A673 (cell line): ENCODE measurements around the gene GNAZ.

ENCODE experiments used
- EZH2 ChIP-seq: fragments of 200-600 bp; sonication (generic); IDR thresholded peaks from 2 replicates; pipeline ENCODE4 v1.6.1; 2017; ENCODE audit warnings: borderline replicate concordance, low read depth, mild to moderate bottlenecking, mixed read lengths, antibody characterized with exemption, low read length; ENCODE audit not compliant: poor library complexity, severe bottlenecking
- TF ChIP-seq, protein P1 (sequence below): fragments of 300-800, 200-600 bp; sonication (generic); conservative IDR thresholded peaks from 2 replicates; pipeline ENCODE4 v1.5.1; 2017; ENCODE audit warnings: low read depth, mild to moderate bottlenecking, antibody characterized with exemption, low read length, moderate library complexity, mixed read lengths

DNA sequence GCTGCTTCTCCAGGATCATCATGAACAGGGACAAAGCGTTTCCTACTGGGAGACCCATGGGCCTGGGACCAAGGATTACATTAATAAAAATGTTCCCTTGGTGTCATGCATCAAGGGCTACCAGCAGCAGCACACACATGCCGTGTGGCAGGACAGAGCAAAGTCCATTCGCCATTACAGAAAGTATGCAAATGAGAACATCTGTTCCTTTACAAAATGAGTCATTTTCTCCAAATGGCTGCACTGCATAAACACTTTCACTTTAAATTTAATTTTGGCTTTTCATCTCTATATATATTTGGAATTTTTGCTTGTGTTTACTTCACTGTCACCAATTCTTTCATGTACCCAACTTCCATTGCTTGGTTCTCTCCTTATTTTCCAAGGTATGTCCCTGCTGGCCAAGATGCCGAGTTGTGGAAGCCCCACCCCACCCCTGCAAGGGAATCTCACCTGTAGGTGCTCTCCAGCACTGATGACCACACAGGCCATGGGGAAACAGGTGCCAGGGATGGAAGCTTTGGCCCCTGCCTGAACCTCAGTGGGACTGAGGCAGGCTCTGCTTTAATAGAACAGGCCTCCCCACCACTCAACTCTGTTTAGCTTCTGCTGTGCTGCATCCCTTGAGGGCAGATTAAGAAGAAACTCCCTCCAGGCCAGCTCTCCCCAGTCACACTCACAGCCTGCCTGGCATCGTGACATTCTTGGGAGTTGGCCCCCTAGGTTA is 15.6 kb upstream of the GNAZ start:
- TF ChIP-seq, protein P1, sequence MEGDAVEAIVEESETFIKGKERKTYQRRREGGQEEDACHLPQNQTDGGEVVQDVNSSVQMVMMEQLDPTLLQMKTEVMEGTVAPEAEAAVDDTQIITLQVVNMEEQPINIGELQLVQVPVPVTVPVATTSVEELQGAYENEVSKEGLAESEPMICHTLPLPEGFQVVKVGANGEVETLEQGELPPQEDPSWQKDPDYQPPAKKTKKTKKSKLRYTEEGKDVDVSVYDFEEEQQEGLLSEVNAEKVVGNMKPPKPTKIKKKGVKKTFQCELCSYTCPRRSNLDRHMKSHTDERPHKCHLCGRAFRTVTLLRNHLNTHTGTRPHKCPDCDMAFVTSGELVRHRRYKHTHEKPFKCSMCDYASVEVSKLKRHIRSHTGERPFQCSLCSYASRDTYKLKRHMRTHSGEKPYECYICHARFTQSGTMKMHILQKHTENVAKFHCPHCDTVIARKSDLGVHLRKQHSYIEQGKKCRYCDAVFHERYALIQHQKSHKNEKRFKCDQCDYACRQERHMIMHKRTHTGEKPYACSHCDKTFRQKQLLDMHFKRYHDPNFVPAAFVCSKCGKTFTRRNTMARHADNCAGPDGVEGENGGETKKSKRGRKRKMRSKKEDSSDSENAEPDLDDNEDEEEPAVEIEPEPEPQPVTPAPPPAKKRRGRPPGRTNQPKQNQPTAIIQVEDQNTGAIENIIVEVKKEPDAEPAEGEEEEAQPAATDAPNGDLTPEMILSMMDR = no peak
- TF ChIP-seq EZH2 = no peak
